HG02840 (cell line): Measurements from ENCODE around the gene CENPT.

Experiments used
- ATAC-seq: cut with Tn5 transposase; IDR thresholded peaks from one replicate; pipeline ENCODE4 v1.9.1; 2021; ENCODE audit warnings: mild to moderate bottlenecking, moderate library complexity, moderate number of reproducible peaks; ENCODE audit not compliant: unreplicated experiment, low FRiP score

Gene CENPT

DNA sequence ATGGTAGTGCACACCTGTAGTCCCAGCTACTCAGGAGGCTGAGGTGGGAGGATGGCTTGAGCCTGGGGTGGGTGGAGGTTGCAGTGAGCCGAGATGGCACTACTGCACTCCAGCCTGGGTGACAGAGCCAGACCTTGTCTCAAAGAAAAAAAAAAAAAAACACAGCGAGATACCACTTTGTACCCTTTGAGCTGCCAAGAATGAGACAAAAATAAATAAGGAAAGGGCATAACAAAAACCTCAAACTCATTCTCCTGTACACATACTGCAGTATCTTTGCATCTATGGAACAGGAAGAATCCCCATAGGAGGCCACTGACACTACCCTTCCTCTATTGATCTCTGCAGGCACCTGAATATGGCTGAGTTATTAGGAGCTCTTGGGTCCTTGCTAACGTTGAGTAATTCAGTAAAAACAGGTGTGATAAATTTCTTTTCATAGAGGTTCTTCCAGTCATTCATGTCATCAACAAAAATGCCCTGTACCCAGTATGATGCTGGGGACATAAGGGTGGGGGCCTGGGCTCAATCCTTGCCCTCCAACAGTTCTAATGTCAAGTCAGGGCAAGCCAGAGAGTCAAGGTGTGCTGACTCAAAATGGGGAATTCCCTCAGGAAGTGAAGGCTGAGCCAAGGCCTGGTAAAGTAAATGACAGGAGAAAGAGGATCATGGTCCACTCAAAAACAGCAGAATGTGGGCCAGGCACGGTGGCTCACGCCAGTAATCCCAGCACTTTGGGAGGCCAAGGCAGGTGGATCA lies 68.1 kb downstream of the CENPT start:
- ATAC-seq: no peak
